ENCODE data around the gene ETV6.

The ETV6 gene

GRCh38 chr12:11853126-11853525, 203.7 kb downstream of the ETV6 start:
- no peak for DNase-seq (ENCODE audit: low spot score)
- in situ Hi-C loops (cut with MboI; ENCODE audit: low pct_unique_long_range_greater_than_20kb, low sequenced_read_pairs, unreplicated experiment), result no loop called here

GRCh38 chr12:11854011-11854499, 204.6 kb downstream of the ETV6 start:
- TF ChIP-seq CTCF (IDR thresholded peaks at IDR 0.05; ENCODE audit: extremely low read depth, insufficient read depth, missing control alignments), result no peak
- DNase-seq (ENCODE audit: low spot score), result no peak
- in situ Hi-C loops (cut with MboI; ENCODE audit: low pct_unique_long_range_greater_than_20kb, low sequenced_read_pairs, unreplicated experiment), result no loop called here

More at GRCh38 chr12:11853126-11853525, 203.7 kb downstream of the ETV6 start:
- TF ChIP-seq CTCF (IDR thresholded peaks at IDR 0.05; ENCODE audit: extremely low read depth, insufficient read depth, missing control alignments), result no peak

GRCh38 chr12:11855983-11856374, 206.5 kb downstream of the ETV6 start:
- no peak for TF ChIP-seq CTCF (IDR thresholded peaks at IDR 0.05; ENCODE audit: extremely low read depth, insufficient read depth, missing control alignments)
- peak; percentile 48 for DNase-seq (ENCODE audit: low spot score)
- in situ Hi-C loops (cut with MboI; ENCODE audit: low pct_unique_long_range_greater_than_20kb, low sequenced_read_pairs, unreplicated experiment), result no loop called here

GRCh38 chr12:11856971-11857370, 207.5 kb downstream of the ETV6 start:
- in situ Hi-C loops (cut with MboI; ENCODE audit: low pct_unique_long_range_greater_than_20kb, low sequenced_read_pairs, unreplicated experiment), result no loop called here
- no peak for TF ChIP-seq CTCF (IDR thresholded peaks at IDR 0.05; ENCODE audit: extremely low read depth, insufficient read depth, missing control alignments)
- DNase-seq (ENCODE audit: low spot score), result no peak

GRCh38 chr12:11859705-11860425, 210.4 kb downstream of the ETV6 start:
- TF ChIP-seq CTCF (IDR thresholded peaks at IDR 0.05; ENCODE audit: extremely low read depth, insufficient read depth, missing control alignments), result no peak
- no peak for DNase-seq (ENCODE audit: low spot score)
- in situ Hi-C loops (cut with MboI; ENCODE audit: low pct_unique_long_range_greater_than_20kb, low sequenced_read_pairs, unreplicated experiment), result no loop called here

GRCh38 chr12:11861155-11861863, 211.8 kb downstream of the ETV6 start:
- no peak for DNase-seq (ENCODE audit: low spot score)
- in situ Hi-C loops (cut with MboI; ENCODE audit: low pct_unique_long_range_greater_than_20kb, low sequenced_read_pairs, unreplicated experiment), result no loop called here
- no peak for TF ChIP-seq CTCF (IDR thresholded peaks at IDR 0.05; ENCODE audit: extremely low read depth, insufficient read depth, missing control alignments)
